Astrocyte of the cerebellum (primary cell): ENCODE results near the gene AHSG.

Source experiments
- DNase-seq: peaks from one replicate; pipeline ENCODE4 v3.0.0-alpha.2; 2011; ENCODE audit warnings: low read depth
- H3K4me3 ChIP-seq: 2 replicates; pipeline ENCODE4 v1.5.1; 2011; ENCODE audit warnings: mild to moderate bottlenecking, low read depth, low read length, moderate library complexity
- in situ Hi-C: cut with HindIII; loops from 2 replicates; pipeline ENCODE4 v1.10.0; 2017; ENCODE audit warnings: low sequenced_read_pairs
- TF ChIP-seq, protein P1 (sequence below): IDR thresholded peaks from 2 replicates; pipeline ENCODE4 v1.5.1; 2012; ENCODE audit warnings: low read length, low read depth, moderate library complexity, mild to moderate bottlenecking; ENCODE audit errors: missing control alignments

AHSG gene

DNA sequence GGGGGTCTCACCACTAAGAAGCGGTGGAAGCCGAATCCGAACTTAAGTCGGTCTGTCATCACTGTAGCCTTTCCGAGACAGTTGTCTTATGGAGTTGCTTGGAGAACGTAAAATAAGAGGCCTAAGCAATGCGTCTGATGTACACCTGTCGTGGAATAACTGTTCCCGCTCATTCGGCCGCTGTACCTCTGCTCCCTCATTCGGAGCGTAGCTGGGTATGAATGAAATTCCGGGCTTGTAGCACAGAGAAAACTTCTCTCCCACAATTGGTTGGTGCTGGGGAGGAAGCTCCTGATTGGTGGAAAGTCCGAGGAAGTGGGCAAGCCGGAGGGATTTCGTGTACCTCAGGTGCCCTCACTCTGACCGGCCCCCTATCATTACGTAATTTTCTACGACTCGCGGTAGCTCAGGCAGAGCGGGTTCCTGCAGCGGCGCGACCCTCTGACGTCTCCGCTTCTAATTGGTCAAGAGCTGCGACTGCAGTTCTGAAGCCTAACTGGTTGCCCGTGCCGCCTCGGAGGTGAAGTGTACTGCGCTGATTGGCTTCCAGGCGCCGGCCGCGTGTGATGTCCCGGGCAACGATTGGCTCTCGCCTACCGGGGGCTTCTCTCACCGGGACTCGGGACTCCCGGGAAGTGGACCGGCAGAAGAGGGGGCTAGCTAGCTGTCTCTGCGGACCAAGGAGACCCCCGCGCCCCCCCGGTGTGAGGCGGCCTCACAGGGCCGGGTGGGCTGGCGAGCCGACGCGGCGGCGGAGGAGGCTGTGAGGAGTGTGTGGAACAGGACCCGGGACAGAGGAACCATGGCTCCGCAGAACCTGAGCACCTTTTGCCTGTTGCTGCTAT lies 42.5 kb upstream of the AHSG start, which contains the start of gene DNAJB11:
Gene DNAJB11, plus strand, starts transcription at position 625 of the 845 bp plus-strand sequence. Its CDS starts 178 bp downstream, at position 803.
- in situ Hi-C loops = no loop called here
- TF ChIP-seq, protein P1, sequence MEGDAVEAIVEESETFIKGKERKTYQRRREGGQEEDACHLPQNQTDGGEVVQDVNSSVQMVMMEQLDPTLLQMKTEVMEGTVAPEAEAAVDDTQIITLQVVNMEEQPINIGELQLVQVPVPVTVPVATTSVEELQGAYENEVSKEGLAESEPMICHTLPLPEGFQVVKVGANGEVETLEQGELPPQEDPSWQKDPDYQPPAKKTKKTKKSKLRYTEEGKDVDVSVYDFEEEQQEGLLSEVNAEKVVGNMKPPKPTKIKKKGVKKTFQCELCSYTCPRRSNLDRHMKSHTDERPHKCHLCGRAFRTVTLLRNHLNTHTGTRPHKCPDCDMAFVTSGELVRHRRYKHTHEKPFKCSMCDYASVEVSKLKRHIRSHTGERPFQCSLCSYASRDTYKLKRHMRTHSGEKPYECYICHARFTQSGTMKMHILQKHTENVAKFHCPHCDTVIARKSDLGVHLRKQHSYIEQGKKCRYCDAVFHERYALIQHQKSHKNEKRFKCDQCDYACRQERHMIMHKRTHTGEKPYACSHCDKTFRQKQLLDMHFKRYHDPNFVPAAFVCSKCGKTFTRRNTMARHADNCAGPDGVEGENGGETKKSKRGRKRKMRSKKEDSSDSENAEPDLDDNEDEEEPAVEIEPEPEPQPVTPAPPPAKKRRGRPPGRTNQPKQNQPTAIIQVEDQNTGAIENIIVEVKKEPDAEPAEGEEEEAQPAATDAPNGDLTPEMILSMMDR = no peak
- DNase-seq = peak; percentile 100
- H3K4me3 ChIP-seq = peak within 1 kb of the TSS; percentile 96

DNA sequence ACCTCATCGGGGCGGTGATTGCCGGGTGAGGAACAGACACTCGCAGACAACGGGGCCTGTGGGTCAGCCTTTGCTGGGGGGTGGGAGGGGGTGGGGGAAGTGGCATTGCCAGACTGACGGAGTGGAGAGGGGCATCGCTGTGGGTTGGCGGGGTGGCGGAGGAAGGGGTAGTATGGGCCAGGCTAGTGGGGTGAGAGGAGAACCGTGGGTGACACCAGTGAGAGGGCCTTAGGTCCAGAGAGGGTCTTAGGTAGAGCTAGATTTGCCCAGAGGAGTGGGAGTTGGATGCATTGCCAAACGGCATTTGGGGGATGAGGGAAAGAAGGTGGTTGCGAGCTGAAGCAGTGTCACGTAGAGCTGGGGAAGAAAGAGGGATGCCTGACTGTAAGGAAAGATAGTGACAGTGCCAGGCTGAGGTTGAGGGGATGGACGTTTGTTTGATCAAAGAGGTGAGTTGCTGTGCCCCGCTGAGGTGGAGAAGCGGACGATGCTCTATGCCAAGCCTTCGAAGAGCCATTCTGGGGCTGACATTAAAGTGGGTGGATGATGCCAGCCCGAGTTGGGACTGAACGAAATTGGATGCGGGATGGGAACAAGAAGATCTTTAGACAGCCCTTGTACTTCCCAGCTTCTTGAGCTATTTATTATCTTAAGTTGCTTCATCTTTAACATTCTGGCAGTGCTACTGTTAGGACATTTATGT lies 41.8 kb upstream of the AHSG start:
- TF ChIP-seq, protein P1 = no peak
- no peak for DNase-seq
- in situ Hi-C loops = no loop called here
- peak overlapping the region; percentile 96 for H3K4me3 ChIP-seq

DNA sequence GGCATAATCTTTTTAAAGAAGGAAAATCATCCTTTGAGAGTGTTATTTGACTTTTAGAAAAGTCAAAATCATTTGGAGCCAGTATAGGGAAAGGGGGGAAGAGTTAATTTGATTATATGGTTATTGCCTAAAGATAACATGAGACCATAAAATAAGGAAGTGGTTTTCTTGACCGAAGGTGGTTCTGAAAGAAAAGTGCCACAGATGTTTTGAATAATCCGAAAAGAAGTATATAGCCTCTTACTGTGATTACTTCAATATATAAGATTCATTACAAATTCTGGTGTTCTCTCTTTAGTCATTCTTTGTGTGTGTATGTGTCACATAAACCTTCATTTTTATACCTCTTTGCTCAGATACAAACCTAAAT lies 41.2 kb upstream of the AHSG start:
- TF ChIP-seq, protein P1 = no peak
- H3K4me3 ChIP-seq = peak overlapping the region; percentile 96
- no peak for DNase-seq
- in situ Hi-C loops = no loop called here

DNA sequence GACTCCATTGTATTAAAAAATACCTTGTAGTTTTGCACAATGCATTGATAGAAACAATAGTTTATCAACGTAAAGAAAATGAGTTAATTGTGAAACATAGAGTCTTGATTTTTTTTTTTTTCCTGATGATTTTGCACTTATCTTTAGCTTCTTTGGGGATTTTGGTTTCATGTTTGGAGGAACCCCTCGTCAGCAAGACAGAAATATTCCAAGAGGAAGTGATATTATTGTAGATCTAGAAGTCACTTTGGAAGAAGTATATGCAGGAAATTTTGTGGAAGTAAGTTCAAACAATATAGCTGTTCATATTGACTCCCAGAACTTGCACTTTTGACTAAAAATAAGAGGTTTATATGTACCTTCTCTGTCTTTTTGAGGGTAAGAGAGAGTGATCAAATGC lies 35.3 kb upstream of the AHSG start:
- in situ Hi-C loops = no loop called here
- no peak for DNase-seq
- TF ChIP-seq, protein P1 = no peak
- no peak overlapping the region for H3K4me3 ChIP-seq

DNA sequence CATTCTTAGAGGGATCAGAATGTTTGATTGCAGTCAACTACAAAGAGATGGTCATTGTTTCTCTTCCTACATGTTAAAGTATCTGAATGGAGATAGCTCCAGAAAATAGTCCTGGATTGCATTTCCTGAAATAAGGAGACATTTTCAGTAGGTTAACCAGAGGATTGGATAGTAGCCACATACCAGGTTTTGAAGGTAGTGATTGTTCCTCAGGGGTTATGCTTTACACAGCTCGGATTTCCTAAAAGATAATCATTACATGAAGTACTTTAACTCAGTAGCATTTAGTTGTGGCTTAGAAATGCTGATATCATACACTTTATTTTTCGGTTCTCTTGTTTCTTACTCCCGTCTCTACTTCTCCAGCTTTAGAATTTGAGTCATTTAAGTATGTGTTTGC lies 32.1 kb upstream of the AHSG start:
- TF ChIP-seq, protein P1 = no peak
- DNase-seq = no peak
- H3K4me3 ChIP-seq = no peak overlapping the region
- in situ Hi-C loops = no loop called here

DNA sequence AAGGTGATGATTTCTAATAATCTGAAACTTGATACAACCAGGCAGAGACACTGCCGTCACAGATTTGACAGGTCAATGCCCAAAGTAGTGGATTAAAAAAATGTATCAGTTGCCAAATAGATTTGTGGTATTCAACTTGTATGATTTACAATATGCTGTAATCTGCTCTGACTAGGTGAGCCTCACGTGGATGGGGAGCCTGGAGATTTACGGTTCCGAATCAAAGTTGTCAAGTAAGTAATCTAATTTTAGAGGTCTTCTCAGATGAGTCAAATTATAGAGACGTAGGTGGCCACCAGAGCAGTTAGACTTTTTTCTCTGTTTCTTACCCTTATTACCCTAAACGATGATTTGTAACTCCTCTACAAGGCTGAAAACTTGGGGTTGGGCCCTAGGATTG lies 30.3 kb upstream of the AHSG start:
- TF ChIP-seq, protein P1 = no peak
- DNase-seq = no peak
- in situ Hi-C loops = no loop called here
- H3K4me3 ChIP-seq = no peak overlapping the region
